Measurements from ENCODE around the gene CHCHD6. TPM values are rescaled to one million over a fixed set of nuclear protein-coding genes. Genes with fewer than 3 reads are reported as not detected.

Gene CHCHD6
- polyA plus RNA-seq, 1 donor from 2014 or later = 102 TPM

- Histone ChIP-seq H3K9me3 (ENCODE audit: low read length) (no peaks in the 10 kb centered on the region), H3K27me3 (ENCODE audit: insufficient read depth, low read depth, low read length) (no peaks in the 10 kb centered on the region), H3K9ac (ENCODE audit: low read length) (no peak overlapping the region), H3F3A (ENCODE audit: insufficient read depth, low read length, poor library complexity, severe bottlenecking) (no peaks in the 10 kb centered on the region), H3K4me3 (ENCODE audit: low read length) (no peak overlapping the region), H2AFZ (ENCODE audit: low read depth, low read length) (no peak overlapping the region), H3K36me3 (ENCODE audit: insufficient read depth, low read length) (no peaks in the 10 kb centered on the region), H3K9me2 (ENCODE audit: insufficient read depth, low read length) (no peaks in the 10 kb centered on the region), H3K79me2 (replicated peaks; ENCODE audit: insufficient read depth, low read length) (no peaks in the 10 kb centered on the region), H3K4me2 (ENCODE audit: low read length) (no peak overlapping the region), H4K20me1 (ENCODE audit: insufficient read depth) (no peaks in the 10 kb centered on the region), H3K27ac (ENCODE audit: low read length) (no peak overlapping the region)
- TF ChIP-seq RAD21 (conservative IDR thresholded peaks at IDR 0.05) (no peak), CTCF (IDR thresholded peaks at IDR 0.05; ENCODE audit: poor library complexity, severe bottlenecking) (no peak), EZH2 (IDR thresholded peaks at IDR 0.05; ENCODE audit: borderline replicate concordance, insufficient read depth, low read length, poor library complexity, severe bottlenecking) (no peak), REST (IDR thresholded peaks at IDR 0.05; ENCODE audit: borderline replicate concordance) (no peak), EP300 (conservative IDR thresholded peaks at IDR 0.05; ENCODE audit: poor library complexity, severe bottlenecking) (no peak)
These were observed 23.4 kb upstream of the CHCHD6 start for GRCh38 chr3:126680667-126681055.

GRCh38 chr3:126682009-126682408 lies 22.0 kb upstream of the CHCHD6 start:
- Histone ChIP-seq H3K27me3 (ENCODE audit: insufficient read depth, low read depth, low read length) (no peaks in the 10 kb centered on the region), H3K9me3 (ENCODE audit: low read length) (no peaks in the 10 kb centered on the region), H3K36me3 (ENCODE audit: insufficient read depth, low read length) (no peaks in the 10 kb centered on the region), H3F3A (ENCODE audit: insufficient read depth, low read length, poor library complexity, severe bottlenecking) (no peaks in the 10 kb centered on the region), H3K79me2 (replicated peaks; ENCODE audit: insufficient read depth, low read length) (no peaks in the 10 kb centered on the region), H3K4me3 (ENCODE audit: low read length) (no peak overlapping the region), H2AFZ (ENCODE audit: low read depth, low read length) (no peak overlapping the region), H3K4me2 (ENCODE audit: low read length) (no peak overlapping the region), H3K9me2 (ENCODE audit: insufficient read depth, low read length) (no peaks in the 10 kb centered on the region), H3K9ac (ENCODE audit: low read length) (no peak overlapping the region), H3K27ac (ENCODE audit: low read length) (no peak overlapping the region), H4K20me1 (ENCODE audit: insufficient read depth) (no peaks in the 10 kb centered on the region)
- TF ChIP-seq CTCF (IDR thresholded peaks at IDR 0.05; ENCODE audit: poor library complexity, severe bottlenecking) = no peak
- no peak for TF ChIP-seq REST (IDR thresholded peaks at IDR 0.05; ENCODE audit: borderline replicate concordance)
- no peak for TF ChIP-seq EZH2 (IDR thresholded peaks at IDR 0.05; ENCODE audit: borderline replicate concordance, insufficient read depth, low read length, poor library complexity, severe bottlenecking)
- TF ChIP-seq POLR2AphosphoS5 (IDR thresholded peaks at IDR 0.05) = no peak
- TF ChIP-seq EP300 (conservative IDR thresholded peaks at IDR 0.05; ENCODE audit: poor library complexity, severe bottlenecking) = no peak
- no peak for TF ChIP-seq MXI1 (conservative IDR thresholded peaks at IDR 0.05; ENCODE audit: poor library complexity, severe bottlenecking)
- no peak for TF ChIP-seq RAD21 (conservative IDR thresholded peaks at IDR 0.05)
- TF ChIP-seq TAF1 (IDR thresholded peaks at IDR 0.05; ENCODE audit: low read depth) = no peak
- TF ChIP-seq SMC3 (conservative IDR thresholded peaks at IDR 0.05; ENCODE audit: poor library complexity) = no peak

All from neural cell (in vitro differentiated cells).